Fibroblast of peridontal ligament (primary cell): ENCODE measurements around the gene EME1.

Experiments
- DNase-seq: peaks from one replicate; pipeline ENCODE4 v3.0.0-alpha.2; 2010; ENCODE audit errors: extremely low read depth

EME1 gene, protein sequence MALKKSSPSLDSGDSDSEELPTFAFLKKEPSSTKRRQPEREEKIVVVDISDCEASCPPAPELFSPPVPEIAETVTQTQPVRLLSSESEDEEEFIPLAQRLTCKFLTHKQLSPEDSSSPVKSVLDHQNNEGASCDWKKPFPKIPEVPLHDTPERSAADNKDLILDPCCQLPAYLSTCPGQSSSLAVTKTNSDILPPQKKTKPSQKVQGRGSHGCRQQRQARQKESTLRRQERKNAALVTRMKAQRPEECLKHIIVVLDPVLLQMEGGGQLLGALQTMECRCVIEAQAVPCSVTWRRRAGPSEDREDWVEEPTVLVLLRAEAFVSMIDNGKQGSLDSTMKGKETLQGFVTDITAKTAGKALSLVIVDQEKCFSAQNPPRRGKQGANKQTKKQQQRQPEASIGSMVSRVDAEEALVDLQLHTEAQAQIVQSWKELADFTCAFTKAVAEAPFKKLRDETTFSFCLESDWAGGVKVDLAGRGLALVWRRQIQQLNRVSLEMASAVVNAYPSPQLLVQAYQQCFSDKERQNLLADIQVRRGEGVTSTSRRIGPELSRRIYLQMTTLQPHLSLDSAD

DNA sequence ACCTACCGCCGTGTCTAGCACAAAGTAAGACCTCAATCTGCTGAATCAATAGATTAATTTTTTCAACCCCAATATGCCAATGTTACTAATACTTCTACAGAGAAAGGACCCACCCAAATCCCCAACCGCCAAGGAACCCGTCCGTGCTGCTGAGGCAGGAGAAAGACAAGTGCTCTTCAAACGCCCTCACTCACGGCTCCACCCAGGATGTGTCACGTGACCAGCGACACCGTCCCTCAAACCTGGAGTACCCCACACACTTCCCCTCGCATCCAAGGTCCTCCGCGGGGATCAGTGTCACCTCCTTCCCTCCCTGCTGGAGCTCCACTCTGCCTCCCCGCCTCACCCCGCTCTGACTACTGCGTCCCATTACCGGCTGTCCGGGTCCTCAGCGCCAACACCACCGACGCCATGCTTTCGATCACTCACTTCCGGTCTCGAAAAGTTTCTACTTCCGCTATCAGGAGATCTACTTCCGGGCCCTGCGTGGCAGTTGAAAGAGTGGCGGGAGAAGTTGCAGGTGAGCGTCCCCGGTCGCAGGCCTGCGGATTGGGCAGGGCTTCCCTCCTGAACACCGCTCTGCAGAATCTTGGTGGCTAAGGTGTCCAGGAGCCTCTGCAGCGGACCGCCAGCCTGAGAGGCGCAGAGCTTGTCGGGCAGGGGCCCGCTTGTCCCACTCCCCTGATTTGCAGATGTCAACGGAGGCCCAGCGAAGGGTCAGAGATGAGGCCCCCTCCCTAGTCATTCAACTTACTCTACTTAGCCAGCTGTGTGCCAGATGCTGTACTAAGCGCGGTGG lies at the start of gene EME1, which contains the start of gene MRPL27:
Gene EME1 (plus strand): TSS at position 472 of the 799 bp plus-strand sequence. CDS start 1,980 bp downstream, outside the sequence.
Gene MRPL27 (minus strand): TSS at position 427 of the 799 bp plus-strand sequence. CDS start 14 bp downstream, at position 413.
- peak; percentile 86 for DNase-seq

DNA sequence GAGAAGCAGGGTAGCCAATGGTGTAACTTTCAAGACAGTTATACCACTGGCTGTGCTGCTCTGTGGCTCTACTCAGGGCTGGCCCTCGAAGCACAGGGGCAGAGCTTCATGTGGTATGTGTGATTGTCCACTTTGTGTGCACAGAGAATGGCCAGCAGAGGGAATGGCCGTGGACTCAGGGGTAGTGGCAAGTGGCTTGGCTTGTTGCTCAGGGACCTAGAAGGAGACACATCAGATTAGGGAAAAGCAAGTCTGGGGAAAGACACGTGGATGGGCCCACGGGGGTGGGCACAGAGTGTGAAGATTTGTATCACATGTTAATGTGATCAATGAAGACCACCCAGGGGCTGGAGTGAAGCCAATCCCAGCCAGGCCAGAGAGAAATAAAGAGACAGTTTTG lies 47.1 kb upstream of the EME1 start:
- no peak for DNase-seq

DNA sequence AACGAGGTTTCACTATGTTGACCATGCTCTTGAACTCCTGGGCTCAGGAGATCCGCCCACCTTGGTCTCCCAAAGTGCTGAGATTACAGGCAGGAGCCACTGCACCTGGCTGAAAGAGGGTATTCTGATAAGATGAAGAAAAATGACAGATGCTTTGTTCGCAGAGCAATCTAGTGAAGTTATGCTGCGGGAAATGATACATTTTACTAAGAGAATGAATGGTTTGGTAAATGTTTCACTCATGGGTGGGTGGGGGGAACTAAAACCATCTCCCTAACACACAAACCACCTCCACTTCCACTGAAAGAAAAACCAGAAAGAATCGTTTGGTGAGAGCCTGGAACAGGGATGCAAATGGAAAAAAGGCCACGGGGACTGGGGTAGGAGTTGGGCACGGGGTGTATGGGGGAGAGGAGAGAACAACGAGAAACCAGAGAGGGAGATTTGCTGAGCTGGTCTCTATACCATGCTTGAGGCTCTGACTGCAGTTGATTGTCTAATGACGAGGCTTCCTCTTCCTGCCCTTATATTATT lies 46.1 kb upstream of the EME1 start:
- DNase-seq = no peak

- no peak for DNase-seq
Measured at GRCh38 chr17:50328363-50329325, 44.4 kb upstream of the EME1 start.

GRCh38 chr17:50329716-50330115 lies 43.3 kb upstream of the EME1 start:
- DNase-seq = no peak

DNA sequence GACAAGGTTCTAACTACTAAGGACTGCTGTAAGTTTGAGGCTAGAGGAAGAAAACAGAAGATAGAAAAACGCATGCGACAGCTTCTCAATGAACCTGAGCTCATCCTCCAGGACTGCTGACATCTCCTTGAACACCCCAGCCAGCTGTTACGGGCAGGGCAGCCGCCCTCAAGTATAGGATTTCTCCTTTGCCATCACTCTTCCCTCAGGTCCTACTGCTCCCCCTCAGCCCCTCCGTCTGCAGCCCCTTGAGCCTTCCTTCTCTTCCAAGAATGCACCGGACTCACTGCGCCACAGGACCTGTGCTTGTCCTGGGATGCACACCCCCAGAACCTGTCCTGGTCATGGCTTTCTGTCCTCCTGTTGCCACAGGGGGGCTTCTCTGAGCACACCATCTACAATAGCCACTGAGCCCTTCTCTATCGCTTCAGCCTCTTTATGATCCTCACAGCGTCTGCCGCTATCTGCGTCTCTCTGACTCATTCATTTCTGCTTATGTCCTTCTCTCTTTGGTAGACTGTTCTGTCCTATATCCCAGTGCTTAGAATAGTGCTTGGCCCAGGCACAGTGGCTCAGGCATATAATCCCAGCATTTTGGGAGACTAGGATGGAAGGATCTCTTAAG lies 42.8 kb upstream of the EME1 start:
- DNase-seq = no peak

- peak; percentile 94 for DNase-seq
Measured at GRCh38 chr17:50331085-50331791, 41.8 kb upstream of the EME1 start.

DNA sequence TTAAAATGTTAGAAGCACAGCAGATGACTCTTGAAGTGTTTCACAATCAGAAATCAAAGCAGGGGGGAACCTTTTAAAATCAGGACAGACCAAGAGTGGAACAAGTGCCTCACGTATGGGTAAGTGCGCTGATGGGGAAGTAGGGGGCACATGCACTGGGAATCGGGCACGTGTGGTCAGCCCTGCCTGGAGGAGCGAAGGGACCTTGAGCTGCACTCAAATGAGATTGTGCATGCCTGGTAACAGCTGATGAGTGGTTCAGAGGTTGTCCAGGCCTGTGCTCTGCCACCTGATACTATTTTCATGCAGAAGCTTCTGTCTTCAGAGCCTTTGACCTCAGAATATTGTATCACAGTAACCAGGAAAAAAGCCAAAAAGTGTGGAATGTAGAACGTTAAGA lies 40.8 kb upstream of the EME1 start:
- DNase-seq = no peak

GRCh38 chr17:50333291-50334057 lies 39.6 kb upstream of the EME1 start:
- peak; percentile 43 for DNase-seq

DNA sequence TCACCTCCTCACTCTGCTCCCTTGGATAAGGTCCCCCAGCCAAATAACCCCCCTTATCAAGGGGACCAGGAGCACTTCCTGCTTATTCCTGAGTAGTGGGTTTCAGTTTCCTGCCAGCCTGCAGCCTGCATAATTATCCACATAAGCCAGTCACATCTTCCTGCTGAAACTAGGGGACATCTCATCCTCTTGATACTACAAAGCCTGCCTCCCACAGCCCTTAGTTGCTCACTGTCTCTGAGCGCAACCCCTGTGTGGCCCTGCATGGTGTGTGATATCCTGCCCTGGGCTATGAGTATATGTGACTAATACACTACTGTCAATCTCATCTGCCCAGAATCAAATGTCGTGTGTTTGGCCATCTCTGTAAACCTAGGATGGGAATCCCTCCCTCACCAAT lies 35.1 kb upstream of the EME1 start:
- no peak for DNase-seq

GRCh38 chr17:50338645-50339044 lies 34.4 kb upstream of the EME1 start:
- no peak for DNase-seq

DNA sequence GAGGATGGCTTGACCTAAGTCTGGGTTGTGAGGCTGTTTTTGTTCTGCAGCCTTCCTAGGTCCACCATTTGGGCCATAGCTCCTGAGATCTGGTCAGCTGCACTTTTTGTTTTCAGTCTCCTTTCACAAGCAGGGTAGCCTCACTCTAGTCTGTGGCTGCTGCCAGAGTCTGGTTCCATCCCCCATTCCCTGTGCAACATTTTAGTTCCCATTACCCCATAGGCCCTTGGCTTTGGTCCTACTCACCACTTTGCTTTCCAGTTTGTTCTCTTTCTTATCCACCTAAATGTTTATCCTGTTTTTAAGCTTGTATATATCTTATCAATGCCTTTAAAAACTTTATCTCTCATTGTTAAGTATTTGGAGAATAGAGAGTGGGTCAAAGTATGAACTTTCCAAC lies 33.6 kb upstream of the EME1 start:
- DNase-seq = no peak

GRCh38 chr17:50344731-50345365 lies 28.2 kb upstream of the EME1 start:
- DNase-seq = no peak

GRCh38 chr17:50345432-50346312 lies 27.4 kb upstream of the EME1 start, which contains the start of gene XYLT2:
Gene XYLT2 (plus strand): TSS chr17:50346126. CDS start chr17:50346141, 15 bp downstream.
- DNase-seq = peak; percentile 66

DNA sequence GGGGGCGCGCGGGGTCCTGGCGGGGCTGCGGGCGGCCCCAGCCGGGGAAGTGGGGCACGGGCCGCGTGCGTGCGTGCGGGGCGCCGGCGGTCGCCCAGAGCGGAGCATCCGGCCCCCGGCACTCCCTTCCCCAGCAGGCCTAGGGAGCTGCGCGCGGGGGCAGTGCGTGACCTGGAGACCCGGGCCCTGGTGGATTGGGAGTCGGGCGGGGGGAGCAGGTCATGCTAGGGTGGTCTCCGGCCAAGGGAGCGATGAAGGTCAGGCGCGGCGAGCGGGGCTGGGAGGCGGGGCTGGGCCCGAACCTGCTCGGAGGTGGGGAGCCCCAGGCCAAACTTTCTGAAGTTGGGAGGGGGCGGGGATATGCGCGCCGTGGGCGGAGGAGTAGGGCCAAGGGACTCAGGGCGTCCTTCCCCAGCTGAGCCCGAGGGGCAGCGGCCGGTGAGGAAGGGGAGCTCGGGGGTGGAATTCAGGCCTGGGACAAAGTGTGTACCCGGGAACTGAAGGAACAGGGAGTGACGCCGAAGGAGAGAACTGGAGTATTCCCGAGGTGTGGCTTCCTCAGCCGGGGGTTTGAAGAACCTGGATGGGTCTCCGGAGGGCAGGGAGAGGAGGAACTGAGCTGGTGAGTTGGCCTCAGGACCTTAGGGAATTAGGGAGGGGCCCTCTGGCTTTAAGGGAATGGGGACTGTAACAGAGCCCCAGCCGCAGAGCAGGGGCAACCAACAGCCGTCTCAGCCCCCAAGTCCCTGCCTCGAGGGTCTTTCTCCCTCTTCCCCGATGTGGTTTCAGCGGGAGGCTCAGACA lies 26.5 kb upstream of the EME1 start:
- DNase-seq = no peak

DNA sequence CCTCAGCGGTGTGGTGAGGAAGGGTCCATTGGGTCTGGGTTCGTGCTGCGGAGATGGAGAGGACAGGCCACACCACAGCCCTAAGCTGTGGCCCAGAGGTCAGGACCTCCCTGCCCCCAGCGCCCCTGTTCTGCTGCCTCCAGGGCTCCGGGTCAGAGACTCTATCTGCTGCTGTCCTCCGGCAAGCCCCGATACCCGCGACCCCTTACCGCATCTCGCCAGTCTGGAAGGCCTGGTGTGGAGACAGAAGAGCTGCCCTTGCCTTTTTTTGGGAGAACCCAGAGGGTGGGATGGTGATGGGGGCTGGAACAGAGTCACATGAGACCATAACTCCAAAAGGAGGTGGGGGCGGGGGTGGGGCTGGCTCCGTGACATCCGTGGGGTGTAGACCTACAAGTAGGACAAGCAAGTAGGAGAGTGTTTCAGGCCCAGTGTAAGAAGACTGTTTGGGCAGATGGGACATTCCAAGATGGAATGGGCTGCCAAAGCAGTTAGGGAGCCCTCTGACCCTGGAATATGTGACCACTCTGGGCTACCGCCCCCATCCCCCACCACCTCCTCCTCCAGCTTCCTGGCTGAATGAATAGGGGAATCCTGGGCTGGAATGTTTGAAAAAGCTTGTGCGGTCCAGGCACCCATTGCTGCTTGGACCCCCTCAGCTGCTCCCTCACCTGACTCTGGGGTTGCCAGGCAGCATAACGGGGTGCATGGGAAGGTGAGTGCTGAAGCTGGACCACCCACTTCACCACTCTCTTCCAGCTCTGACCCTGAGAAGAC lies 25.7 kb upstream of the EME1 start:
- no peak for DNase-seq
